ENCODE data around the gene KRI1. TPM values are rescaled to one million over a fixed set of nuclear protein-coding genes. Genes with fewer than 3 reads are reported as not detected.

The KRI1 gene
- total and polyA plus RNA-seq, 4 donors = 4.4 to 32.5 (median 14.6) TPM

DNA sequence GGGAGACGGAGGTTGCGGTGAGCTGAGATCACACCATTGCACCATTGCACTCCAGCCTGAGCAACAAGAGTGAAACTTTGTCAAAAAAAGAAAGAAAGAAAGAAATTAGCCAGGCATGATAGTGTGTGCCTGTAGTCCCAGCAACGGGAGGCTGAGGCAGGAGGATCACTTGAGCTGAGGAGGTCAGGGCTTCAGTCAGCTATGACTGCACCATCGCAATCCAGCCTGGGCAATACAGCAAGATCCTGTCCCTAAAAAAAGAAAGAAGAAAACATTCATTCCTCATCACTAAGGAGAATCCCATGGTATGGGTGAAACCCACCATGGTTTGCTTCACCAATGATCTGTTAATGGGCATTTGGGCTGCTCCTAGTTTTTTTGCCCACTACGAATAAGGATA lies 34.3 kb upstream of the KRI1 start:
- no peaks in the 10 kb centered on the region for H3K9me3 ChIP-seq (ENCODE audit: control insufficient read depth, insufficient read depth, low read length)
- H3K4me3 ChIP-seq (ENCODE audit: low read depth, low read length) = no peak overlapping the region
- WGBS (ENCODE audit: insufficient coverage) = 97% methylated on average over 3 of the region's 5 CpGs
- H3K27ac ChIP-seq (ENCODE audit: low read depth, low read length) = no peak overlapping the region
- no peaks in the 10 kb centered on the region for H3K27me3 ChIP-seq (ENCODE audit: control insufficient read depth, insufficient read depth, low read length)
- peaks cover 3% of the 10 kb centered on the region for H3K36me3 ChIP-seq (ENCODE audit: control insufficient read depth, insufficient read depth, low read length)
- DNase-seq (ENCODE audit: low read depth in 4 of 6, low spot score in 6 of 6) = no peak
- H3K4me1 ChIP-seq (ENCODE audit: control insufficient read depth, insufficient read depth, low read length) = peaks cover 20% of the 10 kb centered on the region

DNA sequence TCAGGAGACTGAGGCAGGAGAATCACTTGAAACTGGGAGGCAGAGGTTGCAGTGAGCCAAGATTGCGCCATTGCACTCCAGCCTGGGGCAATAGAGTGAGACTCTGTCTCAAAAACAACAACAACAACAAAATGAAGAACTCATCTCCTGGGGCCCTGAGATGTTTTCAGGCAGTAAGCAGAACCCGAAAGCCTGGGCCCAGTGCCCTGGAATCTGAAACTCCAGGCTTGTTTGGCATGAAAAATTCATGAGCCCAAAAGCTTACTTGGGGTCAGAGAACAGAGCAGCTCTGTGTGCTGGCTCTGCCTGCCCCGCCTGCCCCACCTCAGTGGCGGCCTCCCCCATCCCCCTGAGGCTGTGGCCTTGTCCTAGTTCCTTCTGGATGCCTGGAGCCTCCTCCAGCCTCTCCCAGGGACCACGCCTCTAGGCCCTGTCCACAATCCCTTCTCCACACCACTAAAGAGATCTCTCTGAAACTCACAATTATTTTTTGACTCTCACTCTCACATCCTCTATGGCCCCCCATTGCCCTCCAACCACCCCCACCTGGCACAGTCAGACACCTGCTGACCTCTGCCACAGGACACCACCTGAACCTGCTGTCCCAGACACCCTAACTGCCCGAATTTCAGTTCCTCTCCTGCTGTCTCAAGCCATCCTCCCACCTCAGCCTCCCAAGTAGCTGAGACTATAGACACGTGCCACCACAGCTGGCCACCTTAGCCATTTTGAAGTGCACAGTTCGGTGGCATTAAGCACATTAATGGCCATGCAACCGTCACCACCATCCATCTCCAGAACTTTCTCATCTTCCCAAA lies 28.2 kb upstream of the KRI1 start:
- Histone ChIP-seq H3K9me3 (ENCODE audit: control insufficient read depth, insufficient read depth, low read length) (no peaks in the 10 kb centered on the region), H3K36me3 (ENCODE audit: control insufficient read depth, insufficient read depth, low read length) (no peaks in the 10 kb centered on the region), H3K4me1 (ENCODE audit: control insufficient read depth, insufficient read depth, low read length) (peaks cover 12% of the 10 kb centered on the region), H3K4me3 (ENCODE audit: low read depth, low read length) (no peak overlapping the region), H3K27ac (ENCODE audit: low read depth, low read length) (peak overlapping the region; percentile 76), H3K27me3 (ENCODE audit: control insufficient read depth, insufficient read depth, low read length) (no peaks in the 10 kb centered on the region)
- peak in 2 of 6 donors; percentile 18 to 66 for DNase-seq (ENCODE audit: low read depth in 4 of 6, low spot score in 6 of 6)
- 63% methylated on average over 9 of the region's 9 CpGs for WGBS (ENCODE audit: insufficient coverage)

DNA sequence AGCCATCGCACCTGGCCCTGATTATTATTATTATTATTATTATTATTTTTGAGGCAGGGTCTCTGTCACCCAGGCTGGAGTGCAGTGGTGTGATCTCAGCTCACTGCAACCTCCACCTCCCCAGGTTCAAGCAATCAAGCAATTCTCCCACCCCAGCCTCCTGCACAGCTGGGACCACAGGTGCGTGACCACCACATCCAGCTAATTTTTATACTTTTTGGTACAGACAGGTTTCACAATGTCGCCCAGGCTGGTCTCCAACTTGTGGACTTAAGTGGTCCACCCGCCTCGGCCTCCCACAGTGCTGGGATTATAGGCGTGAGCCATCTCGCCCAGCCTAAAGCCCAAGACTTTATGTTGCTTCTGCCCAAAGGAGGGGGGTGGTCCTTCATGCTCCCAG lies 27.3 kb upstream of the KRI1 start:
- H3K4me3 ChIP-seq (ENCODE audit: low read depth, low read length) = no peak overlapping the region
- H3K4me1 ChIP-seq (ENCODE audit: control insufficient read depth, insufficient read depth, low read length) = peaks cover 12% of the 10 kb centered on the region
- H3K27ac ChIP-seq (ENCODE audit: low read depth, low read length) = peak overlapping the region; percentile 76
- H3K27me3 ChIP-seq (ENCODE audit: control insufficient read depth, insufficient read depth, low read length) = peaks cover 6% of the 10 kb centered on the region
- no peak for DNase-seq (ENCODE audit: low read depth in 4 of 6, low spot score in 6 of 6)
- H3K36me3 ChIP-seq (ENCODE audit: control insufficient read depth, insufficient read depth, low read length) = no peaks in the 10 kb centered on the region
- H3K9me3 ChIP-seq (ENCODE audit: control insufficient read depth, insufficient read depth, low read length) = no peaks in the 10 kb centered on the region
- 95% methylated on average over 6 of the region's 7 CpGs for WGBS (ENCODE audit: insufficient coverage)

DNA sequence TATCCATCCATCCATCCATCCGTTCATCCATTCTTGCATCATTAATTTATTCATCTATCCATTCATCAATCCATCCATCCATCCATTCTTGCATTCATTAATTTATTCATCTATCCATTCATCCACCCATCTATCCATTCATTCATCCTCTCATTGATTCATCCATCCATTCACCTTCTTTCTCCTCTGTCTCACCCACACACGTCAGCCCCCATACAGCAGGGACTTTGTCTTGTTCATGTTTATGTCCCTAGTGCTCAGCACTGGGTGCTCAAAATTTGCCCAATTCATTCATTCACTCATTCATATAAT lies 22.0 kb upstream of the KRI1 start:
- Histone ChIP-seq H3K27me3 (ENCODE audit: control insufficient read depth, insufficient read depth, low read length) (peaks cover 30% of the 10 kb centered on the region), H3K9me3 (ENCODE audit: control insufficient read depth, insufficient read depth, low read length) (no peaks in the 10 kb centered on the region), H3K36me3 (ENCODE audit: control insufficient read depth, insufficient read depth, low read length) (no peaks in the 10 kb centered on the region), H3K4me3 (ENCODE audit: low read depth, low read length) (no peak overlapping the region), H3K4me1 (ENCODE audit: control insufficient read depth, insufficient read depth, low read length) (peaks cover 5% of the 10 kb centered on the region), H3K27ac (ENCODE audit: low read depth, low read length) (no peak overlapping the region)
- WGBS (ENCODE audit: insufficient coverage) = 100% methylated on average over 1 of the region's 2 CpGs
- DNase-seq (ENCODE audit: low read depth in 4 of 6, low spot score in 6 of 6) = no peak

DNA sequence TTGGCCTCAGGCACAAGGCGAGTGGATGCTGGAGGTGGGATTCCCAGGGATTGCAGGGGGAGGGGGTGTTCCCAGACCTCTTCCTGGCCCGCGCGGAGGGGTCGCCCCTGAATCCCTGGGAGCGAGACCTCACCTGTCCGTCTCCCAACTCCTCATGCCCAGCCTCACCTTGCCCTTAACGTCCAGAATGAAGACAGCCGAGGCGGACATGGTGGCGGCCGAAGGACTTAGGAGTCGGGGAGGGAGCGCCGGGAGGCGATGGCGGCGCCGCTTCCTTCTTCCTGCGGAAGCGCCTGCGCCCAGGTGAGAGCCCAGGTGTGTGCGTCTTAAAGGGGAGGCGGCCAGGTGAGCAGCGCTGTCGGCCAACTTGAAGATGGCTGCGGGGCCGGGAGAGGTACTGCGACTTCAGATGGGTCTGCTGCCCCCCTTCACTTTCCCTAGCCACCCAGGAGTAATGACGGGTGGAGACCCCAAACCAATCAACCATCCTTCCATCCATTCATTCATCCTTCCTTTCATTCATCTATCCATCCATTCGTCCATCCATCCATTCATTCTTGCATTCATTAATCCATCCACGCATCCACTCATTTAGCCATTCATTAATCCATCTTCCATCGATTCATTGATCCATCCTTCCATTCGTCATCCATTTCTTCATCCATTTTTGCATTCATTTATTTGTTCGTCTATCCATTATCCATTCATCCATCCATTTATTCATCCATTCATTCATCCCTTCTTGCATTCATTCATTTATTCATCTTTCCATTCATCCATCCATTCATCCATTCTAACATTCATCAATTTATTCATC lies 21.4 kb upstream of the KRI1 start, which contains the start of gene AP1M2:
Gene AP1M2 (minus strand): TSS at position 291 of the 817 bp plus-strand sequence. CDS start 81 bp downstream, at position 210.
- Histone ChIP-seq H3K36me3 (ENCODE audit: control insufficient read depth, insufficient read depth, low read length) (no peaks in the 10 kb centered on the region), H3K27me3 (ENCODE audit: control insufficient read depth, insufficient read depth, low read length) (peaks cover 30% of the 10 kb centered on the region), H3K4me1 (ENCODE audit: control insufficient read depth, insufficient read depth, low read length) (peaks cover 5% of the 10 kb centered on the region), H3K4me3 (ENCODE audit: low read depth, low read length) (no peak within 1 kb of the TSS), H3K9me3 (ENCODE audit: control insufficient read depth, insufficient read depth, low read length) (no peaks in the 10 kb centered on the region), H3K27ac (ENCODE audit: low read depth, low read length) (no peak within 1 kb of the TSS)
- no peak for DNase-seq (ENCODE audit: low read depth in 4 of 6, low spot score in 6 of 6)
- 14% methylated on average over 33 of the region's 35 CpGs for WGBS (ENCODE audit: insufficient coverage)

DNA sequence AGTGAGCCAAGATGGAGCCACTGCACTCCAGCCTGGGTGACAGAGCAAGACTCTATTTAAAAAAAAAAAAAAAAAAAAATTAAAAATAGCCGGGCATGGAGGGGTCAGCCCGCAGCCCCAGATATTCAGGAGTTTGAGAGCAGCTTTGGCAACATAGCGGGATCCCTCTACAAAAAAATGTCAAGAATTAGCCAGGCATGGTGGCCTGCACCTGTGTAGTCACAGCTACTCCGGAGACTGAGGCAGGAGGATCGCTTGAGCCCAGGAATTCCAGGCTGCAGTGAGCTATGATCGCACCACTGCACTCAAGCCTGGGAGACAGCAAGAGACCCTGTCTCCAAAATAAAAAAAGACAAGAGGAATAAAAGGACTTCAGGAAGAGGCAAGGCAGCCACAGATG lies 20.6 kb upstream of the KRI1 start:
- no peaks in the 10 kb centered on the region for H3K36me3 ChIP-seq (ENCODE audit: control insufficient read depth, insufficient read depth, low read length)
- no peak for DNase-seq (ENCODE audit: low read depth in 4 of 6, low spot score in 6 of 6)
- no peak overlapping the region for H3K4me3 ChIP-seq (ENCODE audit: low read depth, low read length)
- no peak overlapping the region for H3K27ac ChIP-seq (ENCODE audit: low read depth, low read length)
- no peaks in the 10 kb centered on the region for H3K9me3 ChIP-seq (ENCODE audit: control insufficient read depth, insufficient read depth, low read length)
- peaks cover 6% of the 10 kb centered on the region for H3K4me1 ChIP-seq (ENCODE audit: control insufficient read depth, insufficient read depth, low read length)
- H3K27me3 ChIP-seq (ENCODE audit: control insufficient read depth, insufficient read depth, low read length) = peaks cover 30% of the 10 kb centered on the region
- WGBS (ENCODE audit: insufficient coverage) = 78% methylated on average over 6 of the region's 6 CpGs

DNA sequence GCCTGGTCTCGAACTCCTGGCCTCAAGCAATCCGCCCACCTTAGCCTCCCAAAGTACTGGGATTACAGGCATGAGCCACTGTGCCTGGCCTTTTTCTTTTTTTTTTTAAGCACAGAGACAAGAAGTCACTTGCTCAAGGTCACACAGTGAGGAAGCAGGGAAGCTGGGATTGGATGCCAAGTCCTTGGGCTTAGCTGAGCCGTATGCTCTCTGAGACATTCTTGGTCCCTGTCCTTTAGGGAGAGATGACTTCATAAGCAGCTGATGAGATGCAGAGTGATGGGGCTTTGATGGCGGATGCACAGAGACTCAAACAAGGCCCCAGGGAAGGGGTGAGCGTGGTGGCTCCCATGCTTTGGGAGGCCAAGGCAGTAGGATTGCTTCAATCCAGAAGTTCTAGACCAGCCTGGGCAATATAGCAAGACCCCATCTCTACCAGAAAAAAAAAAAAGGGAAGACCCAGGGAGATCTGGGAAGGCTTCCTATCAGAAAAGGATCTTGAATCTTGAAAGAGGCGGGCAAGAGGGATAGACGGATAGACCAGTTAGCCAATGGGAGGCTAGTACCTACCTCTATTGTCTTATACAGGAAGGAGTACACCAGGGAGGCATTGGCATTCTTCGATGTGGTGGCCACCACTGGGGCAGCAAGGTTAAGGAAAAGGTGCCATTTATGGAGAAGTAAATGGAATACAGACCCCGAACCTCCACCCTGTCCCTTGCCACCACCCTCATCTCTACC lies 17.4 kb upstream of the KRI1 start:
- H3K27me3 ChIP-seq (ENCODE audit: control insufficient read depth, insufficient read depth, low read length) = peaks cover 24% of the 10 kb centered on the region
- peaks cover 11% of the 10 kb centered on the region for H3K4me1 ChIP-seq (ENCODE audit: control insufficient read depth, insufficient read depth, low read length)
- no peak for DNase-seq (ENCODE audit: low read depth in 4 of 6, low spot score in 6 of 6)
- H3K9me3 ChIP-seq (ENCODE audit: control insufficient read depth, insufficient read depth, low read length) = no peaks in the 10 kb centered on the region
- H3K27ac ChIP-seq (ENCODE audit: low read depth, low read length) = no peak overlapping the region
- H3K4me3 ChIP-seq (ENCODE audit: low read depth, low read length) = no peak overlapping the region
- 92% methylated on average over 3 of the region's 9 CpGs for WGBS (ENCODE audit: insufficient coverage)
- no peaks in the 10 kb centered on the region for H3K36me3 ChIP-seq (ENCODE audit: control insufficient read depth, insufficient read depth, low read length)

DNA sequence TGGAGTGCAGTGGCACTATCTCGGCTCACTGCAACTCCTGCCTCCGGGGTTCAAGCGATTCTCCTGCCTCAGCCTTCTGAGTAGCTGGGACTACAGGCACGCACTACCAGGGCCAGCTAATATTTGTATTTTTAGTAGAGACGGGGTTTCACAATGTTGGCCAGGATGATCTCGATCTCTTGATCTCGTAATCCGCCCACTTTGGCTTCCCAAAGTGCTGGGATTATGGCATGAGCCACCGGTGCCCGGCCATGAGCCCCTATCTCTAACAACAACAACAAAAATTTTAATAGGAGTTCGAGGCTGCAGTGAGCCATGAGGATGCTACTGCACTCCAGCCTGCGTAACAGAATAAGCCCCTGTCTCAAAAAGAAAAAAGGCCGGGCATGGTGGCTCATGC lies 16.3 kb upstream of the KRI1 start:
- 96% methylated on average over 13 of the region's 13 CpGs for WGBS (ENCODE audit: insufficient coverage)

DNA sequence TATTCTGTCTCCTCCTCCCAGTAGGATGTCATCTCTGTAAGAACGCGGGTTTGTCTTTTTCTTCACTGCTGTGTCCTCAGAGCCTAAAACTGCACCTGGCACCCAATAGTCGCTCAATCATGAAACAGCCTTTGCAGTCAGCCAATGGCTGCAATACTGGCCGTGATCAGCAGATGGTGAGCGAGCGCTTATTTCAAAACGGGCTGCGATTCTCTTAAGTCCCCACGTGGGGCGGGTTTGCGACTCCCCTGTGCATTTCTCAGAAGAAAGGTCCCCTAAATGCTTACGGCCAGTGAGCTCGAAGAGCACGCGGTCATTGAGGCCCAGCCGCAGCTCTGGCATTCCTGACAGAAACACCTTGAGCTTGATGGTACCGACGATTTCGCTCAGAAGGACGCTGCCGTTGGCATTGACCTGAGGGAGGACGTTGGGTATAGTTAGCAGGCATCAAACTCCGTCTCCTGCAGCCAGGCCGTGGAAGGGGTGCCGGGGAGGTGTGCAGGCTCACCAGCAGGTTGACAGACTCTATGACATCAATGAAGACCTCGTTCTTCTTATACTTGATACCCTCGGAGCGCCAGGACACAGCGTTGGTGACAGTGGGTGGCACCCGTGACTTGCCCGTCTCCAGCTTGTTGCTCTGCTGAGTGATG lies 15.3 kb upstream of the KRI1 start:
- Histone ChIP-seq H3K27ac (ENCODE audit: low read depth, low read length) (no peak overlapping the region), H3K36me3 (ENCODE audit: control insufficient read depth, insufficient read depth, low read length) (no peaks in the 10 kb centered on the region), H3K27me3 (ENCODE audit: control insufficient read depth, insufficient read depth, low read length) (peaks cover 5% of the 10 kb centered on the region), H3K4me1 (ENCODE audit: control insufficient read depth, insufficient read depth, low read length) (peaks cover 6% of the 10 kb centered on the region), H3K4me3 (ENCODE audit: low read depth, low read length) (no peak overlapping the region), H3K9me3 (ENCODE audit: control insufficient read depth, insufficient read depth, low read length) (no peaks in the 10 kb centered on the region)
- DNase-seq (ENCODE audit: low read depth in 4 of 6, low spot score in 6 of 6) = peak in 5 of 6 donors; percentile 83 to 97 (median 86)
- 23% methylated on average over 27 of the region's 31 CpGs for WGBS (ENCODE audit: insufficient coverage)

More for the DNA sequence above, 16.3 kb upstream of the KRI1 start:
- H3K4me1 ChIP-seq (ENCODE audit: control insufficient read depth, insufficient read depth, low read length) = peaks cover 9% of the 10 kb centered on the region
- H3K9me3 ChIP-seq (ENCODE audit: control insufficient read depth, insufficient read depth, low read length) = no peaks in the 10 kb centered on the region
- peaks cover 13% of the 10 kb centered on the region for H3K27me3 ChIP-seq (ENCODE audit: control insufficient read depth, insufficient read depth, low read length)
- H3K27ac ChIP-seq (ENCODE audit: low read depth, low read length) = no peak overlapping the region
- no peaks in the 10 kb centered on the region for H3K36me3 ChIP-seq (ENCODE audit: control insufficient read depth, insufficient read depth, low read length)
- no peak overlapping the region for H3K4me3 ChIP-seq (ENCODE audit: low read depth, low read length)
- DNase-seq (ENCODE audit: low read depth in 4 of 6, low spot score in 6 of 6) = no peak

All from spinal cord (tissue), 10 donors.